Panc1 (cell line): ENCODE results near the gene NDUFAF5.

ENCODE experiments used
- TCF7L2 ChIP-seq: IDR thresholded peaks from 2 replicates; pipeline ENCODE4 v1.6.1; 2011; ENCODE audit warnings: mild to moderate bottlenecking, low read depth, low read length, inconsistent platforms
- TF ChIP-seq, protein P1 (sequence below): fragments of 450-650 bp; IDR thresholded peaks from 2 replicates; pipeline ENCODE4 v1.5.1; 2017; ENCODE audit warnings: mild to moderate bottlenecking

GRCh38 chr20:13844296-13844695, 59.5 kb downstream of the NDUFAF5 start:
- no peak for TF ChIP-seq TCF7L2
- TF ChIP-seq, protein P1, sequence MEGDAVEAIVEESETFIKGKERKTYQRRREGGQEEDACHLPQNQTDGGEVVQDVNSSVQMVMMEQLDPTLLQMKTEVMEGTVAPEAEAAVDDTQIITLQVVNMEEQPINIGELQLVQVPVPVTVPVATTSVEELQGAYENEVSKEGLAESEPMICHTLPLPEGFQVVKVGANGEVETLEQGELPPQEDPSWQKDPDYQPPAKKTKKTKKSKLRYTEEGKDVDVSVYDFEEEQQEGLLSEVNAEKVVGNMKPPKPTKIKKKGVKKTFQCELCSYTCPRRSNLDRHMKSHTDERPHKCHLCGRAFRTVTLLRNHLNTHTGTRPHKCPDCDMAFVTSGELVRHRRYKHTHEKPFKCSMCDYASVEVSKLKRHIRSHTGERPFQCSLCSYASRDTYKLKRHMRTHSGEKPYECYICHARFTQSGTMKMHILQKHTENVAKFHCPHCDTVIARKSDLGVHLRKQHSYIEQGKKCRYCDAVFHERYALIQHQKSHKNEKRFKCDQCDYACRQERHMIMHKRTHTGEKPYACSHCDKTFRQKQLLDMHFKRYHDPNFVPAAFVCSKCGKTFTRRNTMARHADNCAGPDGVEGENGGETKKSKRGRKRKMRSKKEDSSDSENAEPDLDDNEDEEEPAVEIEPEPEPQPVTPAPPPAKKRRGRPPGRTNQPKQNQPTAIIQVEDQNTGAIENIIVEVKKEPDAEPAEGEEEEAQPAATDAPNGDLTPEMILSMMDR = no peak
